IMR-90 (cell line): ENCODE measurements around the gene ADARB2. TPM values are rescaled to one million over a fixed set of nuclear protein-coding genes. Genes with fewer than 3 reads are reported as not detected.

Experiments
- ATAC-seq: fragments of 200-7000 bp; cut with Tn5 transposase; 2 replicates; pipeline ENCODE4 v1.9.1; 2020; ENCODE audit warnings: low read depth, mild to moderate bottlenecking, moderate library complexity
- BruUV-seq: library from RNA; stranded (reverse); fragments of 400-500 nt; replicated peaks from 2 replicates; lab custom pipeline; 2021; lab: Mats Ljungman, UMichigan
- CTCF ChIA-PET: fragments of 300-600 bp; formaldehyde crosslinking; extraction: SDS; loops from one replicate; lab custom pipeline; 2021; ENCODE audit warnings: antibody characterized with exemption; lab: Yijun Ruan, JAX
- POLR2A ChIA-PET: fragments of 300-600 bp; sonication (Branson Sonifier 250); formaldehyde crosslinking; loops from one replicate; lab custom pipeline; 2022; ENCODE audit warnings: antibody characterized with exemption; ENCODE audit not compliant: unreplicated experiment; lab: Charles Lee
- DNase-seq: peaks from one replicate; pipeline ENCODE4 v3.0.0; 2013
- H2AFZ ChIP-seq: replicated peaks from 2 replicates; pipeline ENCODE3; 2013; ENCODE audit warnings: low read length, mild to moderate bottlenecking; ENCODE audit not compliant: poor library complexity
- H2AK5ac ChIP-seq: 2 replicates; pipeline ENCODE4 v1.6.1; 2013; ENCODE audit warnings: low read depth, low read length, inconsistent platforms
- H2AK9ac ChIP-seq: replicated peaks from 2 replicates; pipeline ENCODE3; 2013; ENCODE audit warnings: mild to moderate bottlenecking, low read depth, low read length, moderate library complexity; ENCODE audit not compliant: poor library complexity
- H2BK120ac ChIP-seq: 2 replicates; pipeline ENCODE4 v1.6.1; 2013; ENCODE audit warnings: low read depth, low read length, inconsistent platforms
- H2BK15ac ChIP-seq: 3 replicates; pipeline ENCODE4 v1.6.1; 2013; ENCODE audit warnings: low read depth, low read length, inconsistent platforms
- H2BK20ac ChIP-seq: 2 replicates; pipeline ENCODE4 v1.6.1; 2013; ENCODE audit warnings: low read depth, mild to moderate bottlenecking, inconsistent platforms, low read length, moderate library complexity
- H2BK5ac ChIP-seq: 2 replicates; pipeline ENCODE4 v1.6.1; 2013; ENCODE audit warnings: mild to moderate bottlenecking, low read depth, low read length, inconsistent platforms; ENCODE audit not compliant: poor library complexity, severe bottlenecking
- H3K14ac ChIP-seq: replicated peaks from 2 replicates; pipeline ENCODE4 v1.6.1; 2013; ENCODE audit warnings: low read depth, low read length, inconsistent platforms
- H3K18ac ChIP-seq: 2 replicates; pipeline ENCODE4 v1.6.1; 2013; ENCODE audit warnings: low read depth, low read length, control low read depth
- H3K23ac ChIP-seq: 2 replicates; pipeline ENCODE4 v1.6.1; 2013; ENCODE audit warnings: low read depth, low read length, inconsistent platforms
- H3K27ac ChIP-seq: 2 replicates; pipeline ENCODE4 v1.5.1; 2013; ENCODE audit warnings: mild to moderate bottlenecking, control low read depth, low read length; ENCODE audit not compliant: insufficient read depth
- H3K27me3 ChIP-seq: 2 replicates; pipeline ENCODE4 v1.6.1; 2013; ENCODE audit warnings: low read length; ENCODE audit not compliant: control insufficient read depth, insufficient read depth
- H3K36me3 ChIP-seq: 2 replicates; pipeline ENCODE4 v1.6.1; 2013; ENCODE audit warnings: low read length, mixed read lengths; ENCODE audit not compliant: control insufficient read depth, insufficient read depth
- H3K4ac ChIP-seq: 2 replicates; pipeline ENCODE4 v1.6.1; 2013; ENCODE audit warnings: low read depth, low read length, inconsistent platforms
- H3K4me1 ChIP-seq: 2 replicates; pipeline ENCODE4 v1.6.1; 2013; ENCODE audit warnings: low read length, mixed read lengths; ENCODE audit not compliant: control insufficient read depth, insufficient read depth
- H3K4me2 ChIP-seq: 2 replicates; pipeline ENCODE4 v1.6.1; 2013; ENCODE audit warnings: low read depth, mild to moderate bottlenecking, control low read depth, low read length, moderate library complexity
- H3K4me3 ChIP-seq: 2 replicates; pipeline ENCODE4 v1.5.1; 2013; ENCODE audit warnings: low read depth, mild to moderate bottlenecking, control low read depth, low read length, moderate library complexity; ENCODE audit not compliant: insufficient read depth
- H3K56ac ChIP-seq: 2 replicates; pipeline ENCODE4 v1.6.1; 2013; ENCODE audit warnings: low read length, inconsistent platforms; ENCODE audit not compliant: insufficient read depth; ENCODE audit errors: extremely low read depth
- H3K79me1 ChIP-seq, 2 experiments: 2 replicates each; pipeline ENCODE4 v1.6.1; 2013; ENCODE audit warnings: low read length in 2 of 2, inconsistent platforms in 1 of 2, low read depth in 1 of 2
- H3K9ac ChIP-seq: 2 replicates; pipeline ENCODE4 v1.6.1; 2013; ENCODE audit warnings: low read depth, low read length, control low read depth
- H3K9me1 ChIP-seq: 2 replicates; pipeline ENCODE4 v1.6.1; 2013; ENCODE audit warnings: low read length, inconsistent platforms; ENCODE audit not compliant: insufficient read depth
- H3K9me3 ChIP-seq: 2 replicates; pipeline ENCODE4 v1.6.1; 2013; ENCODE audit warnings: low read length; ENCODE audit not compliant: control insufficient read depth, insufficient read depth
- H4K20me1 ChIP-seq: 2 replicates; pipeline ENCODE4 v1.6.1; 2013; ENCODE audit warnings: low read length, inconsistent platforms; ENCODE audit not compliant: insufficient read depth
- H4K5ac ChIP-seq: 2 replicates; pipeline ENCODE4 v1.6.1; 2013; ENCODE audit warnings: mild to moderate bottlenecking, low read depth, low read length, control low read depth
- H4K8ac ChIP-seq, 2 experiments: 2 replicates each; pipeline ENCODE4 v1.6.1; 2013; ENCODE audit warnings: low read depth in 2 of 2, low read length in 2 of 2, control low read depth in 1 of 2, inconsistent platforms in 1 of 2
- H4K91ac ChIP-seq: 2 replicates; pipeline ENCODE4 v1.6.1; 2013; ENCODE audit warnings: low read depth, low read length, inconsistent platforms; ENCODE audit not compliant: insufficient read depth
- BHLHE40 ChIP-seq: fragments of 150-350 bp; IDR thresholded peaks from 2 replicates; pipeline ENCODE4 v1.6.1; 2016; ENCODE audit warnings: mild to moderate bottlenecking, low read depth, low read length
- CEBPB ChIP-seq: IDR thresholded peaks from 2 replicates; pipeline ENCODE4 v1.6.1; 2012; ENCODE audit warnings: low read depth, low read length, improper control_type of control experiment
- CHD1 ChIP-seq: IDR thresholded peaks from 2 replicates; pipeline ENCODE4 v1.6.1; 2012; ENCODE audit warnings: low read depth, low read length, improper control_type of control experiment
- CTCF ChIP-seq: conservative IDR thresholded peaks from 2 replicates; pipeline ENCODE4 v1.5.1; 2012; ENCODE audit warnings: mild to moderate bottlenecking, low read depth, low read length, improper control_type of control experiment
- ELK1 ChIP-seq: fragments of 150-350 bp; IDR thresholded peaks from 2 replicates; pipeline ENCODE4 v1.6.1; 2016; ENCODE audit warnings: low read depth, mild to moderate bottlenecking, low read length, moderate library complexity, borderline replicate concordance
- FOS ChIP-seq: fragments of 150-350 bp; IDR thresholded peaks from 2 replicates; pipeline ENCODE4 v1.6.1; 2016; ENCODE audit warnings: low read depth, low read length
- MAFK ChIP-seq: IDR thresholded peaks from 2 replicates; pipeline ENCODE4 v1.6.1; 2012; ENCODE audit warnings: low read depth, low read length, improper control_type of control experiment
- MAZ ChIP-seq: IDR thresholded peaks from 2 replicates; pipeline ENCODE4 v1.6.1; 2012; ENCODE audit warnings: low read depth, mild to moderate bottlenecking, low read length, improper control_type of control experiment, moderate library complexity, borderline replicate concordance
- MXI1 ChIP-seq: IDR thresholded peaks from 2 replicates; pipeline ENCODE4 v1.6.1; 2012; ENCODE audit warnings: low read depth, mild to moderate bottlenecking, low read length, moderate library complexity, borderline replicate concordance
- NFE2L2 ChIP-seq: fragments of 150-350 bp; IDR thresholded peaks from 2 replicates; pipeline ENCODE4 v1.6.1; 2016; ENCODE audit warnings: low read depth, mild to moderate bottlenecking, low read length
- POLR2A ChIP-seq: IDR thresholded peaks from 2 replicates; pipeline ENCODE4 v1.6.1; 2012; ENCODE audit warnings: mild to moderate bottlenecking, low read depth, low read length
- RAD21 ChIP-seq: IDR thresholded peaks from 2 replicates; pipeline ENCODE4 v1.6.1; 2012; ENCODE audit warnings: low read length, improper control_type of control experiment
- RCOR1 ChIP-seq: IDR thresholded peaks from 2 replicates; pipeline ENCODE4 v1.6.1; 2012; ENCODE audit warnings: mild to moderate bottlenecking, low read length, improper control_type of control experiment; ENCODE audit not compliant: insufficient replicate concordance
- RFX5 ChIP-seq: IDR thresholded peaks from 2 replicates; pipeline ENCODE4 v1.8.0; 2012; ENCODE audit warnings: low read depth, mild to moderate bottlenecking, low read length, moderate library complexity
- SMC3 ChIP-seq: fragments of 150-350 bp; IDR thresholded peaks from 2 replicates; pipeline ENCODE4 v1.6.1; 2016; ENCODE audit warnings: low read depth, mild to moderate bottlenecking, antibody characterized with exemption, low read length, moderate library complexity
- USF2 ChIP-seq: fragments of 150-350 bp; IDR thresholded peaks from 2 replicates; pipeline ENCODE4 v1.6.1; 2017; ENCODE audit warnings: mild to moderate bottlenecking, antibody characterized with exemption, low read length, low read depth
- WGBS, 2 experiments: methylation state at CpG; one replicate each; pipeline versions ENCODE4 v1.1.5 to v1.1.7; 2013; ENCODE audit warnings: missing lambda C conversion rate in 2 of 2; ENCODE audit not compliant: insufficient read length in 1 of 2; ENCODE audit errors: extremely low coverage in 2 of 2; 5-methylcytosine and 5-hydroxymethylcytosine counted together
- dilution Hi-C: fragments of 300-500 bp; cut with HindIII; formaldehyde crosslinking; loops from one replicate; pipeline ENCODE4 v1.14.3; 2018; ENCODE audit warnings: low sequenced_read_pairs; ENCODE audit not compliant: unreplicated experiment
- in situ Hi-C: fragments of 300-500 bp; cut with MboI; formaldehyde crosslinking; loops from 3 replicates; pipeline ENCODE4 v1.14.3; 2019; ENCODE audit warnings: low sequenced_read_pairs, inconsistent platforms, mixed read lengths
- intact Hi-C: fragments of 100-400 bp; cut with micrococcal nuclease; formaldehyde crosslinking; loops from 2 replicates; pipeline ENCODE4 v1.10.0; 2022
- polyA plus RNA-seq, 3 experiments: library from polyadenylated mRNA; depleted of rRNA; stranded (reverse); fragments of >200 nt; gene quantifications; 2 replicates each; pipeline ENCODE4 v1.2.3, GENCODE V29; 2012; ENCODE audit warnings: low replicate concordance in 1 of 3
- total RNA-seq: library from RNA; depleted of rRNA; stranded (reverse); fragments of >200 nt; gene quantifications from 2 replicates; pipeline ENCODE4 v1.2.3, GENCODE V29; 2012

Gene ADARB2
- total and polyA plus RNA-seq, 2 of the 4 experiments (the other 2 are of a cell fraction), result not detected

- H3K27me3 ChIP-seq, result no peaks in the 10 kb centered on the region
- no peak overlapping the region for H3K4me2 ChIP-seq
- ChIA-PET CTCF (no interaction called here), POLR2A (no interaction called here)
- TF ChIP-seq FOS (no peak), POLR2A (no peak), USF2 (no peak), MAFK (no peak), RCOR1 (no peak), SMC3 (no peak), ELK1 (no peak), MXI1 (no peak), BHLHE40 (no peak), RFX5 (no peak), CEBPB (no peak), CHD1 (no peak), MAZ (no peak), CTCF (no peak), NFE2L2 (no peak), RAD21 (no peak)
- H3K23ac ChIP-seq, result no peak overlapping the region
- no peaks in the 10 kb centered on the region for H4K20me1 ChIP-seq
- DNase-seq (no peak), ATAC-seq (no peak)
- H3K9me3 ChIP-seq, result peaks cover 48% of the 10 kb centered on the region
- no peaks in the 10 kb centered on the region for H3K4me1 ChIP-seq
- no peak overlapping the region for H2AK5ac ChIP-seq
- H3K9me1 ChIP-seq, result no peaks in the 10 kb centered on the region
- intact Hi-C loops, result no loop called here
- no peak overlapping the region for H2BK120ac ChIP-seq
- no peak overlapping the region for H2BK20ac ChIP-seq
- H3K27ac ChIP-seq, result no peak overlapping the region
- H2BK15ac ChIP-seq, result no peak overlapping the region
- H2AFZ ChIP-seq, result no peak overlapping the region
- no peaks in the 10 kb centered on the region for H3K36me3 ChIP-seq
- H4K8ac ChIP-seq, result no peak overlapping the region
- no peak overlapping the region for H3K9ac ChIP-seq
- no peak overlapping the region for H3K18ac ChIP-seq
- H4K91ac ChIP-seq, result no peak overlapping the region
- WGBS, 2 experiments, result 60% methylated on average over 3 of the region's 15 CpGs; no CpG with 5 or more reads in 1 of the 2 experiments
- H2BK5ac ChIP-seq, result no peak overlapping the region
- BruUV-seq, result no TSS peak
- in situ Hi-C loops, result no loop called here
- no peak overlapping the region for H4K5ac ChIP-seq
- no peak overlapping the region for H3K56ac ChIP-seq
- no peak overlapping the region for H3K4me3 ChIP-seq
- no peak overlapping the region for H2AK9ac ChIP-seq
- H3K14ac ChIP-seq, result no peak overlapping the region
- no peak overlapping the region for H3K4ac ChIP-seq
- no peaks in the 10 kb centered on the region for H3K79me1 ChIP-seq
- dilution Hi-C loops, result no loop called here
Measured at GRCh38 chr10:1603181-1603580, 134.1 kb downstream of the ADARB2 start.
